ENCODE results near the gene AHCYL2.

AHCYL2 gene

DNA sequence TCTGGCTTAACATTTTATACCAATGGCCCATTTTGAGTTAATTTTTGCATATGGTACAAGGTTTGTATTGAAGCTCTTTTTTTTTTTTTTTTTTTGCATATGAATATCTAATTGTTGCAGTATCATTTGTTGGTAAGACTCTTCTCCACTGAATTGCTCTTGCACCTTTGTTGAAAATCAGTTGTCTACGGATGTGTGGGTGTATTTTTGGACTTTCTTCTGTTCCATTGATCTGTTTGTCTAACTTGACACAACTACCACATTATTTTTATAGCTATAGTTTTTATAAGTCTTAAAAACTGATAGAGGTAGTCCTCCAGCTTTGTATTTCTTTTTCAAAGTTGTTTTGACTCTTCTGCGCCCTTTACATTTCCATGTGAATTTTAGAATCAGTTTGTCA is 53.9 kb downstream of the AHCYL2 start:
- Histone ChIP-seq H4K20me1 (ENCODE audit: insufficient read depth, low read length, poor library complexity, severe bottlenecking) (no peaks in the 10 kb centered on the region), H3F3A (ENCODE audit: low read depth) (no peaks in the 10 kb centered on the region), H3K4me1 (ENCODE audit: insufficient read depth, low read length, poor library complexity, severe bottlenecking) (no peaks in the 10 kb centered on the region), H3K4me2 (ENCODE audit: low read depth, low read length, poor library complexity, severe bottlenecking) (no peak overlapping the region), H3K27me3 (ENCODE audit: insufficient read depth, low read length, poor library complexity, severe bottlenecking) (no peaks in the 10 kb centered on the region), H3K4me3 (ENCODE audit: low read length, poor library complexity, severe bottlenecking) (no peak overlapping the region), H3K36me3 (ENCODE audit: insufficient read depth, low read length) (no peaks in the 10 kb centered on the region; the same call in 1 of the 2 replicates), H3K9me2 (replicated peaks; ENCODE audit: low read depth, low read length) (no peaks in the 10 kb centered on the region), H2AFZ (ENCODE audit: low read length) (no peak overlapping the region), H3K9me3 (ENCODE audit: insufficient read depth, low read depth, low read length) (no peaks in the 10 kb centered on the region; the same call in 1 of the 2 replicates), H3K79me2 (ENCODE audit: insufficient read depth, low read length) (no peaks in the 10 kb centered on the region), H3K9ac (ENCODE audit: low read depth, low read length, poor library complexity, severe bottlenecking) (no peak overlapping the region)
- TF ChIP-seq EZH2phosphoT487 (IDR thresholded peaks at IDR 0.05; ENCODE audit: borderline replicate concordance) = no peak
- TF ChIP-seq, protein P1, sequence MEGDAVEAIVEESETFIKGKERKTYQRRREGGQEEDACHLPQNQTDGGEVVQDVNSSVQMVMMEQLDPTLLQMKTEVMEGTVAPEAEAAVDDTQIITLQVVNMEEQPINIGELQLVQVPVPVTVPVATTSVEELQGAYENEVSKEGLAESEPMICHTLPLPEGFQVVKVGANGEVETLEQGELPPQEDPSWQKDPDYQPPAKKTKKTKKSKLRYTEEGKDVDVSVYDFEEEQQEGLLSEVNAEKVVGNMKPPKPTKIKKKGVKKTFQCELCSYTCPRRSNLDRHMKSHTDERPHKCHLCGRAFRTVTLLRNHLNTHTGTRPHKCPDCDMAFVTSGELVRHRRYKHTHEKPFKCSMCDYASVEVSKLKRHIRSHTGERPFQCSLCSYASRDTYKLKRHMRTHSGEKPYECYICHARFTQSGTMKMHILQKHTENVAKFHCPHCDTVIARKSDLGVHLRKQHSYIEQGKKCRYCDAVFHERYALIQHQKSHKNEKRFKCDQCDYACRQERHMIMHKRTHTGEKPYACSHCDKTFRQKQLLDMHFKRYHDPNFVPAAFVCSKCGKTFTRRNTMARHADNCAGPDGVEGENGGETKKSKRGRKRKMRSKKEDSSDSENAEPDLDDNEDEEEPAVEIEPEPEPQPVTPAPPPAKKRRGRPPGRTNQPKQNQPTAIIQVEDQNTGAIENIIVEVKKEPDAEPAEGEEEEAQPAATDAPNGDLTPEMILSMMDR (conservative IDR thresholded peaks at IDR 0.05; ENCODE audit: low read length) = no peak

DNA sequence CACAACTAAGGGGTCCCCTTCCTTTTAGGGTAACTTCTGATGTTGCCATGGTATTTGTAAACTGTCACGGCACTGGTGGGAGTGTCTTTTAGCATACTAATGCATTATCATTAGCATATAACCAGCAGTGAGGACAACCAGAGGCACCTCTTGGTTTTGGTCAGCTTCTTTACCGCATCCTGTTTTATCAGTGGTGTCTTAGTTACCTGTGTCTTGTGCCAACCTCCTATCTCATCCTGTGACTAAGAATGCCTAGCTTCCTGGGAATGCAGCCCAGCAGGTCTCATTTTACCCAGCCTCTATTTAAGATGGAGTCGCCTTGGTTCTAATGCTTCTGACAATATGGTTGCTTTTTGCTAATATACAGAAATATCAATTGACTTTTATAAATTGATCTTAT is 54.9 kb downstream of the AHCYL2 start:
- Histone ChIP-seq H3K36me3 (ENCODE audit: insufficient read depth, low read length) (no peaks in the 10 kb centered on the region), H3K79me2 (ENCODE audit: insufficient read depth, low read length) (no peaks in the 10 kb centered on the region), H3K9me2 (replicated peaks; ENCODE audit: low read depth, low read length) (no peaks in the 10 kb centered on the region), H2AFZ (ENCODE audit: low read length) (no peak overlapping the region), H3K9me3 (ENCODE audit: insufficient read depth, low read depth, low read length) (no peaks in the 10 kb centered on the region), H3F3A (ENCODE audit: low read depth) (no peaks in the 10 kb centered on the region), H3K4me3 (ENCODE audit: low read length, poor library complexity, severe bottlenecking) (no peak overlapping the region), H4K20me1 (ENCODE audit: insufficient read depth, low read length, poor library complexity, severe bottlenecking) (no peaks in the 10 kb centered on the region), H3K4me2 (ENCODE audit: low read depth, low read length, poor library complexity, severe bottlenecking) (no peak overlapping the region), H3K4me1 (ENCODE audit: insufficient read depth, low read length, poor library complexity, severe bottlenecking) (no peaks in the 10 kb centered on the region), H3K27me3 (ENCODE audit: insufficient read depth, low read length, poor library complexity, severe bottlenecking) (no peaks in the 10 kb centered on the region), H3K9ac (ENCODE audit: low read depth, low read length, poor library complexity, severe bottlenecking) (no peak overlapping the region)
- TF ChIP-seq, protein P1 (conservative IDR thresholded peaks at IDR 0.05; ENCODE audit: low read length) = no peak
- no peak for TF ChIP-seq EZH2phosphoT487 (IDR thresholded peaks at IDR 0.05; ENCODE audit: borderline replicate concordance)

DNA sequence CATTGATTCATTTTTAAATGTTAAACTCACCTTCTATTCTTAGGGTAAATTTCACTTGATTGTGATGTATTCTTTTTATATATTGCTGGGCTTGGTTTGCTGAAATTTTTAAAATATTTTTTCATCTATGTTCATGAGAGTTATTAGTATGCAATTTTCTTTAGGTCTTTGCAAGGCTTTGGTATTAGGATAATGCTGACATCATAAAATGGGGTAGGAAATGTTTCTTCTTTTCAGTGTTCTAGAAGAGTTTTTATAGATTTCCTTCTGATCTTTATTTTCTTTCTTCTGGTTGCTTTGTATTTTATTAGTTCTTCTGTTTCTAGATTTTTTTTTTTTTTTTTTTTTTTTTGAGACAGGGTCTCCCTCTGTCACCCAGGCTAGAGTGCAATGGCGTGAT is 56.3 kb downstream of the AHCYL2 start:
- Histone ChIP-seq H3K9me3 (ENCODE audit: insufficient read depth, low read depth, low read length) (no peaks in the 10 kb centered on the region), H3K4me3 (ENCODE audit: low read length, poor library complexity, severe bottlenecking) (no peak overlapping the region), H3K9ac (ENCODE audit: low read depth, low read length, poor library complexity, severe bottlenecking) (no peak overlapping the region), H4K20me1 (ENCODE audit: insufficient read depth, low read length, poor library complexity, severe bottlenecking) (no peaks in the 10 kb centered on the region), H3K9me2 (replicated peaks; ENCODE audit: low read depth, low read length) (no peaks in the 10 kb centered on the region), H3K79me2 (ENCODE audit: insufficient read depth, low read length) (no peaks in the 10 kb centered on the region), H3K36me3 (ENCODE audit: insufficient read depth, low read length) (no peaks in the 10 kb centered on the region), H3K27me3 (ENCODE audit: insufficient read depth, low read length, poor library complexity, severe bottlenecking) (no peaks in the 10 kb centered on the region), H2AFZ (ENCODE audit: low read length) (no peak overlapping the region), H3K4me2 (ENCODE audit: low read depth, low read length, poor library complexity, severe bottlenecking) (no peak overlapping the region), H3F3A (ENCODE audit: low read depth) (no peaks in the 10 kb centered on the region), H3K4me1 (ENCODE audit: insufficient read depth, low read length, poor library complexity, severe bottlenecking) (no peaks in the 10 kb centered on the region)
- TF ChIP-seq EZH2phosphoT487 (IDR thresholded peaks at IDR 0.05; ENCODE audit: borderline replicate concordance) = no peak
- TF ChIP-seq, protein P1 (conservative IDR thresholded peaks at IDR 0.05; ENCODE audit: low read length) = no peak

All from Loucy (cell line).